Activated CD8-positive, alpha-beta T cell treated with anti-CD3 and anti-CD28 coated beads for 36 hours (primary cell): Measurements from ENCODE around the gene CD300E. TPM values are rescaled to one million over a fixed set of nuclear protein-coding genes. Genes with fewer than 3 reads are reported as not detected.
"Not testable (repeated sequence)": the region's sequence is repeated elsewhere in the genome, so short reads cannot be mapped to it uniquely, and the experiment has no call there.

Experiments
- ATAC-seq: fragments of 200-7000 bp; cut with Tn5 transposase; one replicate; pipeline ENCODE4 v1.10.0; 2021; ENCODE audit warnings: mild to moderate bottlenecking, moderate library complexity
- CTCF ChIA-PET: fragments of 350-600 bp; sonication (Branson Sonifier 250); formaldehyde crosslinking; loops from one replicate; lab custom pipeline; 2021; ENCODE audit warnings: antibody characterized with exemption; lab: Charles Lee
- POLR2A ChIA-PET: fragments of 350-600 bp; sonication (Branson Sonifier 250); formaldehyde crosslinking; loops from one replicate; lab custom pipeline; 2021; ENCODE audit warnings: antibody characterized with exemption; lab: Charles Lee
- DNase-seq: peaks from one replicate; pipeline ENCODE4 v3.0.0-alpha.2; 2020
- H3K27ac Mint-ChIP-seq: one replicate; pipeline ENCODE4 v1.8.0; 2021; ENCODE audit warnings: mild to moderate bottlenecking, mixed read lengths
- H3K27me3 Mint-ChIP-seq: one replicate; pipeline ENCODE4 v1.8.0; 2021; ENCODE audit warnings: mixed read lengths
- H3K36me3 Mint-ChIP-seq: one replicate; pipeline ENCODE4 v1.8.0; 2021; ENCODE audit warnings: low read depth, mixed read lengths
- H3K4me1 Mint-ChIP-seq: one replicate; pipeline ENCODE4 v1.8.0; 2021; ENCODE audit warnings: low read depth, mixed read lengths
- H3K4me3 Mint-ChIP-seq: one replicate; pipeline ENCODE4 v1.8.0; 2021; ENCODE audit warnings: mild to moderate bottlenecking, moderate library complexity, mixed read lengths
- H3K9me3 Mint-ChIP-seq: one replicate; pipeline ENCODE4 v1.8.0; 2021; ENCODE audit warnings: mixed read lengths
- intact Hi-C: fragments of 100-400 bp; cut with micrococcal nuclease; formaldehyde crosslinking; loops from one replicate; pipeline ENCODE4 v1.10.0; 2022
- total RNA-seq, 2 experiments: library from RNA; stranded (reverse); gene quantifications; one replicate each; pipeline ENCODE4 v1.2.3, GENCODE V29; 2021
- TF ChIP-seq, protein P1 (sequence below): fragments of 200-600 bp; IDR thresholded peaks from one replicate; pipeline ENCODE4 v1.8.0; 2022; ENCODE audit warnings: antibody characterized with exemption, mild to moderate bottlenecking

Gene CD300E
- total RNA-seq, 2 experiments from 2014 or later, result not detected

DNA sequence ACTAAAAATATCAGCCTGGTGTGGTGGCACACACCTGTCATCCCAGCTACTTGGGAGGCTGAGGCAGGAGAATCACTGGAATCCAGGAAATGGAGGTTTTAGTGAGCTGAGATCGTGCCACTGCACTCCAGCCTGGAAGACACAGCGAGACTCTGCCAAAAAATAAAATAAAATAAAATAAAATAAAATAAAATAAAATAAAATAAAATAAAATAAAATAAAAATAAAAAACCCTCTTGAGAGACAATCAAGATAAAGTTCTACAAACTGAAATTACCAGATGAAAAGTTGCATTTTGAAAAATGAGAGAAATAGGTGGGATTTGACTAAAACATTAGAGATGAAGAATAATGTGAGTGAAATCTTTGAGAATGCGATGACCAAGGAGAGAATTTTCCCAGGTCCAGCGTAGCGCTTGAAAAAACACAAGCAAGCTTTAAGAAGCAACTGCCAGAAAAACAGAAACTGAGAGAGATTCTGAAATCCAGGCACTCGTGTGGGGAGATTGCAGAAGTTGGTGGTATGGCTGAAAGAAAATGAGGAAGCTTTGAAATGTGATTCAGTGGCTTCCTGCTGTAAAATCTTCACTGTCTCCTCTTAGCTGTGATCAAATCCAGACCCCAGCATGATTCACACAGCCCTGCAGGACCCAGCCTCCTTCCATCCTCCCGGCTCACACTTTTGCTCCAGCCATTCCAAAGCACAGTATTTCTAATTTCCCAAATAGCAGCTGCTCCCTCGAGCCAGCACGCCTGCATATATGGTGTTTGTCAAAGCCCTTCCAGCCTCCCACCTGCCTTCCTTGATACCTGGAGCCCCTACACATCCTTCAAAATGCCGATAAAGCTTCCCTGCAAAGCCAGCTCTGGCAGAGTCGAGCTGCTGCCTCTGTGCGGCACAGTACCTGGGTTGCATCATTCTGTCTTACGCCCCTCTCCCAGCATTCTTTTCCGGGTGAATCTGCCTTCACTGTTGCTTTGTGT, 8.2 kb upstream of the CD300E start:
- intact Hi-C loops, result no loop called here
- Mint-ChIP-seq H3K36me3 (no peaks in the 10 kb centered on the region), H3K27me3 (peaks cover 25% of the 10 kb centered on the region), H3K9me3 (peaks cover 3% of the 10 kb centered on the region), H3K27ac (no peak overlapping the region), H3K4me3 (no peak overlapping the region), H3K4me1 (peaks cover 6% of the 10 kb centered on the region)
- DNase-seq, result no peak
- no peak for ATAC-seq
- CTCF ChIA-PET, result interaction anchor here (1.2 kb wide), 1 partner anchor 105 kb away, joined by 3 read pairs; the partner anchor contains the start of gene RAB37
- POLR2A ChIA-PET, result interaction anchor here (1.0 kb wide), 1 partner anchor 16 kb away, joined by 3 read pairs; no protein-coding TSS in a partner anchor
- TF ChIP-seq, protein P1, sequence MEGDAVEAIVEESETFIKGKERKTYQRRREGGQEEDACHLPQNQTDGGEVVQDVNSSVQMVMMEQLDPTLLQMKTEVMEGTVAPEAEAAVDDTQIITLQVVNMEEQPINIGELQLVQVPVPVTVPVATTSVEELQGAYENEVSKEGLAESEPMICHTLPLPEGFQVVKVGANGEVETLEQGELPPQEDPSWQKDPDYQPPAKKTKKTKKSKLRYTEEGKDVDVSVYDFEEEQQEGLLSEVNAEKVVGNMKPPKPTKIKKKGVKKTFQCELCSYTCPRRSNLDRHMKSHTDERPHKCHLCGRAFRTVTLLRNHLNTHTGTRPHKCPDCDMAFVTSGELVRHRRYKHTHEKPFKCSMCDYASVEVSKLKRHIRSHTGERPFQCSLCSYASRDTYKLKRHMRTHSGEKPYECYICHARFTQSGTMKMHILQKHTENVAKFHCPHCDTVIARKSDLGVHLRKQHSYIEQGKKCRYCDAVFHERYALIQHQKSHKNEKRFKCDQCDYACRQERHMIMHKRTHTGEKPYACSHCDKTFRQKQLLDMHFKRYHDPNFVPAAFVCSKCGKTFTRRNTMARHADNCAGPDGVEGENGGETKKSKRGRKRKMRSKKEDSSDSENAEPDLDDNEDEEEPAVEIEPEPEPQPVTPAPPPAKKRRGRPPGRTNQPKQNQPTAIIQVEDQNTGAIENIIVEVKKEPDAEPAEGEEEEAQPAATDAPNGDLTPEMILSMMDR, result no peak

DNA sequence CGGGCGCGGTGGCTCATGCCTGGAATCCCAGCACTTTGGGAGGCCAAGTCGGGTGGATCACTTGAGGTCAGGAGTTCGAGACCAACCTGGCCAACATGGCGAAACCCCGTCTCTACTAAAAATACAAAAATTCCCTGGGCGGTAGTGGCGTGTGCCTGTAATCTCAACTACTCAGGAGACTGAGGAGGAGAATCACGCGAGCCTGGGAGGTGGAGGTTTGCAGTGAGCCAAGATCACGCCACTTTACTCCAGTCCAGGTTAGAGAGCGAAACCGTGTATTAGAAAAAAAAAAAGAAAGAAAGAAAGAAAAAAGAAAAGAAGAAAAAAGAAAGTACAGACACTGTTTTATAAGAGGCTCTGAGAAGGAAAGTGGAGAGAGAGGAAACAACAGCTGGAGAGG, 6.7 kb upstream of the CD300E start:
- H3K4me3 Mint-ChIP-seq, H3K27ac Mint-ChIP-seq, intact Hi-C loops, H3K4me1 Mint-ChIP-seq, ATAC-seq, POLR2A ChIA-PET, H3K9me3 Mint-ChIP-seq, DNase-seq, H3K36me3 Mint-ChIP-seq: not testable (repeated sequence)
- peaks cover 33% of the 10 kb centered on the region for H3K27me3 Mint-ChIP-seq
- CTCF ChIA-PET, result interaction anchor here (1.1 kb wide), 1 partner anchor 107 kb away, joined by 4 read pairs; the partner anchor contains the start of gene RAB37

DNA sequence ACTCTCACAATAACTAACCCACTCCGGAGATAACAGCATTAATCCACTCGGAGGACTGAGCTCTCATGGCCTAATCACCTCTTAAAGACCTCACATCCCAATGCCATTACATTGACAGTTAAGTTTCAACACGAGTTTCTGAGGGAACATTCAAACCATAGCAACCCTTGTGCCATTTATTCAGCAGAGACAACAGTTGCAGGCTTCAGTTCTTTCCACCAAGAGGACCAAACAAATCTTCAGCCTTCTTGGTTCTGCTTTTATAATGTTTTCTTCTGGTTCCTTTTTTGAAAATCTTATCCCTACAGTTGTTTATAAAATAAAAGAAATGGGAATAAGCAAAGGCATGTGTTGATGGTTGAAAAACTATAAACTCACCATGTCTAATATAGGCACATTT, 2.1 kb upstream of the CD300E start:
- Mint-ChIP-seq H3K9me3 (peaks cover 6% of the 10 kb centered on the region), H3K36me3 (no peaks in the 10 kb centered on the region), H3K4me3 (no peak overlapping the region), H3K27me3 (peaks cover 43% of the 10 kb centered on the region), H3K4me1 (no peaks in the 10 kb centered on the region), H3K27ac (no peak overlapping the region)
- intact Hi-C loops, result no loop called here
- TF ChIP-seq, protein P1, result no peak
- ATAC-seq (no peak), DNase-seq (no peak)
- POLR2A ChIA-PET, result interaction anchor here (0.8 kb wide), 1 partner anchor 84 kb away, joined by 3 read pairs; no protein-coding TSS in a partner anchor
- CTCF ChIA-PET, result interaction anchor here (1.6 kb wide), 1 partner anchor 59 kb away, joined by 3 read pairs; no protein-coding TSS in a partner anchor

DNA sequence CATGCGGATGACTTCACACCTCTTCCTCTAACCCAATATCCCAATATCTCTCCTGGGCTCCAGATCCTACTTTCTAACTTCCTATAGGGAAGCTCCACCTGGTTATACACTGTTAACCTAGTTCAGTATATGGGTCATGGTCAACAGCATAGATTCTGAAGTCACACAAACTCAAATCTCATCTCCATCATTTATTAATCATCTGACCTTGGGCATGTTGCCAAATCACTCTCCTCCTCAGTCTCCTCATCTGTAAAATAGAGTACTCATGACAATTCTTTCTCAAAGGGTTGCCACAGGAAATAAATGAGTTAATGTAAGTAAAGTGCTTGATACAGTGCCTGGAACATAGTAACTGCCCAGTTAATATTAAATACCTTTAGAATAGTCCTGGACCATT, 593 bp upstream of the CD300E start:
- no peaks in the 10 kb centered on the region for H3K4me1 Mint-ChIP-seq
- CTCF ChIA-PET, result interaction anchor here (1.0 kb wide), 1 partner anchor 33 kb away, joined by 3 read pairs; no protein-coding TSS in a partner anchor
- intact Hi-C loops, result no loop called here
- peaks cover 41% of the 10 kb centered on the region for H3K27me3 Mint-ChIP-seq
- DNase-seq (no peak), ATAC-seq (no peak)
- POLR2A ChIA-PET, result no interaction called here
- TF ChIP-seq, protein P1, result no peak
- H3K9me3 Mint-ChIP-seq, result peaks cover 6% of the 10 kb centered on the region
- no peak overlapping the region for H3K27ac Mint-ChIP-seq
- no peaks in the 10 kb centered on the region for H3K36me3 Mint-ChIP-seq
- H3K4me3 Mint-ChIP-seq, result no peak overlapping the region

DNA sequence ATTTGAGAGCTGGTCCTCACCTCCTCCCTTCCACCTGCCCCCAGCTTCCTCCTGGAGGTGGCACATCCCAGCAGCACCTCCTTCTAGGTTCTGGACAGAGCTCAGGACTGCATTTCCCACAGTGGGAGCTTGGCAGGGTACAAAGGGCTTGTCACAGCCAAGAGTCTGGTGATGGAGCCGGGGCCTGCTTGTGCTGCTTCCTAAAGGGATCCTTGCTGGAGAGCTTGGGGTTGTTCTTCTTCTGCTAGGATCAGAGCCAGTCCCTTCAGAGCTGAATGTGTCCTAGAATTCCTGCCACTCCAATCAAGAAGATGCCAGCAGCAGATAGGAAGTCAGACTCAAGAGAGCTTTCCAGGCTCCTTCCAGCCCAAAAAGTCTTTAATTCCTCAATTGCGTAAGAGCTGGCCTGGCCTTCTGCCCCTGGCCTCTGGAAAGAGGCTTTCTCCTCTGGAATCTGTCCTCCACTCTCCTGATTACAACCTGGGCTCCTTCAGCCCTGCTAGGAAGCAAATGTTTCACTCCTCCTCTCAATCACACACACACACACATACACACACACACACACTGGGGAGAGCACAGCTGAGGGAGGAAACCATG, 4.4 kb downstream of the CD300E start:
- no peaks in the 10 kb centered on the region for H3K4me1 Mint-ChIP-seq
- no peaks in the 10 kb centered on the region for H3K9me3 Mint-ChIP-seq
- no peak overlapping the region for H3K4me3 Mint-ChIP-seq
- intact Hi-C loops, result no loop called here
- TF ChIP-seq, protein P1, result no peak
- DNase-seq, result no peak
- no peak overlapping the region for H3K27ac Mint-ChIP-seq
- ChIA-PET CTCF (interaction anchor here (1.2 to 3.1 kb wide), 2 partner anchors 38 to 240 kb away, joined by 3 to 10 read pairs; no protein-coding TSS in a partner anchor), POLR2A (interaction anchor here (0.5 kb wide), 1 partner anchor 19 kb away, joined by 3 read pairs; no protein-coding TSS in a partner anchor)
- no peaks in the 10 kb centered on the region for H3K36me3 Mint-ChIP-seq
- H3K27me3 Mint-ChIP-seq, result peaks cover 33% of the 10 kb centered on the region
- ATAC-seq, result no peak
